H54 (cell line): Measurements from ENCODE around the gene ST8SIA1.

Experiments used
- DNase-seq: peaks from one replicate; pipeline ENCODE4 v3.0.0; 2011; ENCODE audit warnings: low spot score, mixed read lengths; ENCODE audit not compliant: insufficient read length
- FAIRE-seq: peaks from 3 replicates; lab custom pipeline; 2011; peaks lifted over from hg19 to GRCh38; lab: Jason Lieb, UNC
- POLR2A ChIP-seq: IDR thresholded peaks from 2 replicates; pipeline ENCODE4 v1.6.1; 2011; ENCODE audit warnings: low read depth, mild to moderate bottlenecking, low read length

ST8SIA1 gene

DNA sequence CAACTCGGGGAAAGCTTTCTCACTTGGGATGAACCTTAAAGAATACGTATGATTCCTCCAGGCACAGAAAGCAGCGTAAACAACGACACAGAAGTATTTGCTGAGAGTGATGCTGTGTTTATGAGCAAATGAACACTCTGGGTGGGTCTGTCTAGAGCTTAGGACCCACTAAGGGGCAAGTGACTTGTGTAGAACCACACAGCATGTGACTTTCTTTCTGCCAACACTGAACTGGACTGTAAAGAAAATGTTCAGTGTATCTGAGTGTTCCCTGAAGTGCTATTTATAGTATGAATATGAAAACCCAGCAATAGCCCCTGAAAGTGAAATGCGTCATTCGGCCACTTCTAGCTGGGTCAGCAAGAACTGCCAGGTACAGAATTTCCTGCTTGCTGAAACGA lies 78.5 kb downstream of the ST8SIA1 start:
- TF ChIP-seq POLR2A = no peak
- FAIRE-seq = no peak
- DNase-seq = no peak

DNA sequence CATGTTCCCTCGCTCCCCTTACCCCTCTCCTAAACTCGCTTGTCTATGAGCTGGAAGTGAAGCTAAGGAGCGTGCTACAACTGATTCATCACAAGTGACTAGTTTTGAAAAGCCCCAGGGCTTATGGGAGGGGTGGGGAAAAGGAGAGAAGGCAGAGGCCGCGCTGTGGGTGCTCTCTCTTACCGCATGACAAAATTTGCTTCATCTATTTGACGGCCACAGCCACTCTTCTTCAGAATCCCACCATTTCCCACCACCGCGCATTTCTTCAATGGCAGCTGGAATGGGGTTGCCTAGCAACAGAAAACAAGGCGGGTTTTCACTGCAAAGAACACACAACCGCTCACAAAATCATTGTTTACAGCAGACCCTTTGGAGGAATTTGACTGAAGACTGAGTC lies 79.4 kb downstream of the ST8SIA1 start:
- no peak for TF ChIP-seq POLR2A
- no peak for FAIRE-seq

DNA sequence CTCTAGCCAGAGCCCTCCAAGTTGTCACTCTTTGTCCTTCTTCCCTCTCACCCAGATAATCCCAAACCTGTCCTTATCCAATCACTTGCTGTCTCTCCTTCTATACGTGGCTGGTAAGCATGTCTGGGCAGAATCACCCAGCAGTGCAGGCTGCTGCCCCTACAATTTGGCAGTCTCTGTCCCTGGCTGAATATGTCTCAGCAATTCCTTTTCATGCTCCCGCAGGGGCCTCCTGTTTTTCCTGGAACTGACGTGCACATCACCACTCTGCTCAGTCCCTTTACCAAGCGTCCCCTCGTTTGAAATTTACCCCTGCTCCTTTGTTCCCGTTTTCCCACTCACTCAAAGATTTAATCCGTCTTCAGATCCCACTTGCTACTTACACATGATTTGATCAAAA lies 80.0 kb downstream of the ST8SIA1 start:
- no peak for TF ChIP-seq POLR2A
- FAIRE-seq = no peak
- DNase-seq = no peak

More for the DNA sequence above, 79.4 kb downstream of the ST8SIA1 start:
- DNase-seq = no peak

- TF ChIP-seq POLR2A = no peak
- DNase-seq (no peak), FAIRE-seq (no peak)
Observed at GRCh38 chr12:22252057-22252456, 82.5 kb downstream of the ST8SIA1 start.

GRCh38 chr12:22250762-22251161 lies 83.7 kb downstream of the ST8SIA1 start:
- DNase-seq (no peak), FAIRE-seq (no peak)
- no peak for TF ChIP-seq POLR2A

DNA sequence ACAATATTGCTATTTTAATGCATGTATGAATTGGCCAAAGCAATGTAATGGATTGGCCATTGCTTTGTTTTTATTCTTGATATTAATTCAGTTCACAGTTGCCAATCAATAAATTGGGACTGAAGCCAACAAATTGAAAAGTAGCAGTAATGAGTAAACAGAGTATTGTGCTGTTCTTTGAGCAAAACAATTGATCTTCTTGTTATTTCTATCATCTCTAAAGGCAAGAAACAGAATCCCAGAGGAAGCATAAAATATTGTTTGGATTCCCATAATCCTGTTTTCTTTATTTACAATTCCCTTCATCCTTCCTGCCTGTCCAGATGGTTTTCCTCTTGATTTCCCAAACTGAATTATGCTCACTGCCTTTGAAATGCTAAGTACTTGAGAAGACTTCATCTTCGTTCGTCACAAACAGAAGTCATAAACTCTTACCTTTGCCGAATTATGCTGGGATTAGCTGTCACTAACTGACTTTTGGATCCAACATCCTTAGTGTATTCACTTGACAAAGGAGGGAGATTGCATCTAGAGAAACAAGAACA lies 85.9 kb downstream of the ST8SIA1 start:
- FAIRE-seq = no peak
- DNase-seq = no peak

GRCh38 chr12:22248121-22248520 lies 86.4 kb downstream of the ST8SIA1 start:
- DNase-seq (no peak), FAIRE-seq (no peak)
- no peak for TF ChIP-seq POLR2A

More for the DNA sequence above, 85.9 kb downstream of the ST8SIA1 start:
- TF ChIP-seq POLR2A = no peak

DNA sequence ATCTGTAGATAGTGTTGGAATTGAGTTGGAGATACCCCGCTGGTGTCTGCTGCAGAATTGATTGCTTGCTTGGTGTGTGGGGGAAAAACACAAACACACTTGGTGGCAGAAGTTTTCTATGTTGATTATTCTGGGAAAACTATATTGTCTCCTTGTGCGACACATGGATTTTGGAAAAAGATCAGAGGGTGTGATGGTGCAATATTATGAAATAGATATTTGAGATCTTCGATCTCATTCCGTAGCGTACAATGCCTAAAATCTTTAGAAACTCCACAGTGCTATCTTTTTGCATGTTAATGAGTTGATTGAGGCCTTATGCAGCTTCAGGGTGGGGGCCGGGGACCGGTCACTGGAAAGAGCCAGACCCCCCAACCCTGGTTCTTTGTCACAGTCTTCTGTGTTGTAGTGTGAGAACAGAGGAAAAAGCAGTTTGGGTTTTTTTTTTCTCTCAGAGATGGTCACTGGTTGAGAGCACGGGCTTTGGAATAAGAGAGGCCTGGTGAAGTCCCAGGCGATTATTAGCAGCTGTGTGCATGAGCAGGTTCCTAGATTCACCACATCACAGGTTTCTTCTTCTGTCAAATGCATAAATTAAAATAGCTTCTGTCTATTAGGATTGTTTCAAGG lies 88.2 kb downstream of the ST8SIA1 start:
- DNase-seq (no peak), FAIRE-seq (no peak)
- no peak for TF ChIP-seq POLR2A

GRCh38 chr12:22242726-22243125 lies 91.8 kb downstream of the ST8SIA1 start:
- no peak for TF ChIP-seq POLR2A
- FAIRE-seq (no peak), DNase-seq (no peak)

DNA sequence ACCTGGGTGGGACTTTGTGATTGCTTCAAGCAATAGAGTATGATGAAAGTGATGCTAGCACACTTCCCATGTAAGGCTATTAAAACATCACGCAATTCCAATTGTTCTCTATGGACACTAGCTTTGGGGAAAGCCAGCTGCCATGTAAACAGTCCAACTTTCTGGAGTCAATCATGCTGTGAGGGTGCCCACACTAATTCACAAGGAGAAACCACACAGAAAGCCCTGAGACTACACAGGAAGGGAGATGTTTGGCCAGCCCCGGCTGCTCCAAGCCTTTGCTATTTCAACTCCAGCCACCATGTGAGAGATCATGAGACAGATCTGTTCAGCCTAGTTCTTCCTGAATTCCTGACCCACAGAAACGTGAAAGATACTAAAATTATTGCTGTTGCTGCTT lies 96.3 kb downstream of the ST8SIA1 start:
- no peak for TF ChIP-seq POLR2A
- DNase-seq (no peak), FAIRE-seq (no peak)

DNA sequence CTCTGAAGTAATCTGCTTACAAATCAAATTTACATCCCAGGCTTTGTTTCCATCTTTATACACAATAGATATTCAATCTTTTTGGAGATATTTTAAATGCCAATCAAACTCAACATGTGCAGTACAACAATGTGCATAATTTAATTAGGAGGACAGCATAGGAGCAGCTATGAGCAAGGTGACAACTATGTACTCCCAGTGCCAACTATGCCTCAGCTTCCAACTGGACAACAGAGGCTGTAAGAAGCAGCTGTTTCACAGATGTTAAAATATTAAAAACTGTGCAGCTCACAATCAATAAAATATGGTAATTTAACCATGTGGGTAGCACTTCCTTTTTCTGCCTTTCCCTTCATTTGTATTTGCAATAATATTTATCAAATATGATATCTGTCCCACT lies 99.9 kb downstream of the ST8SIA1 start:
- DNase-seq = no peak
- no peak for TF ChIP-seq POLR2A
- no peak for FAIRE-seq

DNA sequence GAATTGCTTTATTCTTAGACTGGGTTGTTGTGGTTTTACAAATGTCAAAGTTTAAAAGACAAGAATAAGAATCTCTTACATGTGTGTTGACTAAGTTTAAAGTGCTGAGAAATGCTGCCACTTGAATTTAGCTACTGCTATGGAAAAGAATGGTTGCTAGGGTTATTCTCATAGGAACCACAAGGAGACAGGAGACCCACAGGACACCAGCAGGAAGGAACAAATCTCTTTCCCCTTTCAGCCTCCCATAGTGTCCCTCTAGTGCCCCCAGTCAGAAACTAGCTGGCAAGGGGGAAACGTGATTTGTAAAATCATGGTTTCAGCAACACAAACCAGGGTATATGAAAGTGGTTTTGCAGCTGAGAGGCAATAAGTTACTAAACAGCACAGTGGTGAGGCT lies 102.7 kb downstream of the ST8SIA1 start:
- DNase-seq (no peak), FAIRE-seq (no peak)
- TF ChIP-seq POLR2A = no peak

GRCh38 chr12:22231078-22231477 lies 103.4 kb downstream of the ST8SIA1 start:
- TF ChIP-seq POLR2A = no peak
- FAIRE-seq (no peak), DNase-seq (no peak)

GRCh38 chr12:22230280-22230794 lies 104.2 kb downstream of the ST8SIA1 start:
- no peak for TF ChIP-seq POLR2A
- FAIRE-seq (no peak), DNase-seq (peak; percentile 5)
